ENCODE measurements around the gene PLEKHH1.

DNA sequence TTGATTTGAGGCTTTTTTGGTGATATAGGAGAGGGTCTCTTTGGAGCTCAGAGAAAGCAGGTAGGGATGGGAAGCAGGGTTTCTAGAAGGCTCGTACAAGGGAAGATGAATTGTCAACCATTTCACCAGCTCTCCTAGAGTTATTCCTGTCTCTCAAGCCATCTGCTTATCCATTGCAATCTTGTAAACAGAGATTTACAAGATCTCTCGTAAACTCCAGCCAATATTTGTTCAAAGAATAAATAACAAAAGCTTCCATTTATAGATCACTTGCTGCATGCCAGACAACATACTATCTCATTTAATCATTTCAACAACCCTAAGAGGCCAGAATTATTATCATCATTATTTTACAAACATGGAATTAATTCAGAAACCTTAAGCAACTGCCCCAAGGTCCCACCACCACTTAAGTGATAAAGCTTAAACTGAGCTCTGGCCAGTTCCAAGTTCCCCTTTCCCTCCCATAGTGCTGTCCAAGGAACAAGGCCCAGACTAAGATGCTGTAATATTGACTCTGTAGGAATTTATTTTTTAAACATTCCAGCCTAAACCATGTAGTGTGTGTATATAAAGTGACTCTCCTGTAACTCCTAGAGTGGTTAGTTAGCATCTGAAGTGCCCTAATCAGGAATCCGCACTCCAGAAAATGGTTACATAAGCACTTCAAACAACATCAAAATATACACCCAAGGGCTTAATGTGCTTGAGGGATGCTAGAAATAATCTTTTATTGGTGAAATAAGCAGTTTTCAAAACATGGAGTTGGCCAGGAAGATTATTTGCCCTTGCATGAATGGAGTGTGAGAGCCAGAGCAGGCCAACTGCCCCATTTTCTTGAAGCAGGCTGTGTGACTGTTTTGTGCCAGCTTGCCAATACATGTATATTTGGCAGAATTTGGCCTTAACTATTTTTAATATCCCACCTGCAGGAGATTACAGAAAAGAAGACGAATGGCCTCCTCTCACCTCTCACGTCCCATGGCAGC lies 2.8 kb upstream of the PLEKHH1 start:
- no peak for TF ChIP-seq CTCF (IDR thresholded peaks at IDR 0.05; ENCODE audit: low read depth, low read length)
- no peak for TF ChIP-seq MAX (IDR thresholded peaks at IDR 0.05; ENCODE audit: low read depth, low read length)
- no peak for TF ChIP-seq POLR2A (IDR thresholded peaks at IDR 0.05; ENCODE audit: extremely low read depth, insufficient read length)

Measured in NB4 (cell line).